ENCODE measurements around the gene ABI3BP.

DNA sequence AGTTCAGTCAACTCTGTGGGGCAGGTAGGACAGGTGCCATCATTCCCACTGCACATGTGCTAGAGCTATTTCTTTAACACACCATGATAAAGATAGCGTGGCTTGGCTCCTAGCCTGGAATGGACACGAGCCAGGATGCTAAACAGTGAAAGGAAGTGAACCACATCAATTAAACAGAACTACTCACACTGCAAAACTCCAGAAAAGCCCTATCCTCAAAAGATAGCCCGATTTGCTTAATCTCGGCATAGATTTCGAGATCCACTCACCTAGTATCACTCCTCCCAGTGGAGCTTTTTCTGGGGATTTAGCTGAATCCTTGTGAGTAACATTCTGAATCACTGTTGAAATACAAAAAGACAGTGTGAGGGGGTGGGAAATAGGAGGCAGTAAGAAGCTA, 118.0 kb downstream of the ABI3BP start:
- TF ChIP-seq RAD21 (IDR thresholded peaks at IDR 0.05; ENCODE audit: low read depth) (no peak), YY1 (IDR thresholded peaks at IDR 0.05; ENCODE audit: low read depth) (no peak)

Measured in Ishikawa (cell line).